Activated T-cell treated with anti-CD3 and anti-CD28 coated beads, Interleukin-2, amount 50 U/mL, for 72 hours (primary cell): ENCODE data around the gene TRABD2B. TPM values are rescaled to one million over a fixed set of nuclear protein-coding genes. Genes with fewer than 3 reads are reported as not detected.

Experiments used
- ATAC-seq, 2 donors: fragments of 150-1000 bp; cut with Tn5 transposase; replicated peaks in 1 of 2; 2 replicates each; pipeline ENCODE4 v1.10.0; 2021; ENCODE audit warnings: moderate library complexity in 2 of 2, mild to moderate bottlenecking in 1 of 2
- DNase-seq, 2 donors: peaks; one replicate each; pipeline ENCODE4 v3.0.0; 2021 to 2022; ENCODE audit warnings: mixed read lengths in 1 of 2
- H3K27ac Mint-ChIP-seq: one replicate; pipeline ENCODE4 v1.8.0; 2022; ENCODE audit warnings: mild to moderate bottlenecking, moderate library complexity, mixed read lengths
- H3K27me3 Mint-ChIP-seq: one replicate; pipeline ENCODE4 v1.8.0; 2022; ENCODE audit warnings: low read depth, mixed read lengths
- H3K36me3 Mint-ChIP-seq, 2 donors: one replicate each; pipeline ENCODE4 v1.8.0; 2022; ENCODE audit warnings: mixed read lengths in 2 of 2, mild to moderate bottlenecking in 1 of 2; ENCODE audit not compliant: insufficient read depth in 2 of 2
- H3K4me1 Mint-ChIP-seq: one replicate; pipeline ENCODE4 v1.8.0; 2022; ENCODE audit warnings: low read depth, mixed read lengths
- H3K4me3 Mint-ChIP-seq, 2 donors: one replicate each; pipeline ENCODE4 v1.8.0; 2022; ENCODE audit warnings: mild to moderate bottlenecking in 2 of 2, mixed read lengths in 2 of 2, moderate library complexity in 2 of 2
- H3K9me3 Mint-ChIP-seq, 2 donors: one replicate each; pipeline ENCODE4 v1.8.0; 2022; ENCODE audit warnings: mixed read lengths in 2 of 2
- total RNA-seq, 2 donors: library from RNA; stranded (reverse); gene quantifications; one replicate each; pipeline ENCODE4 v1.2.3, GENCODE V29; 2022

Gene TRABD2B
- not detected for total RNA-seq

DNA sequence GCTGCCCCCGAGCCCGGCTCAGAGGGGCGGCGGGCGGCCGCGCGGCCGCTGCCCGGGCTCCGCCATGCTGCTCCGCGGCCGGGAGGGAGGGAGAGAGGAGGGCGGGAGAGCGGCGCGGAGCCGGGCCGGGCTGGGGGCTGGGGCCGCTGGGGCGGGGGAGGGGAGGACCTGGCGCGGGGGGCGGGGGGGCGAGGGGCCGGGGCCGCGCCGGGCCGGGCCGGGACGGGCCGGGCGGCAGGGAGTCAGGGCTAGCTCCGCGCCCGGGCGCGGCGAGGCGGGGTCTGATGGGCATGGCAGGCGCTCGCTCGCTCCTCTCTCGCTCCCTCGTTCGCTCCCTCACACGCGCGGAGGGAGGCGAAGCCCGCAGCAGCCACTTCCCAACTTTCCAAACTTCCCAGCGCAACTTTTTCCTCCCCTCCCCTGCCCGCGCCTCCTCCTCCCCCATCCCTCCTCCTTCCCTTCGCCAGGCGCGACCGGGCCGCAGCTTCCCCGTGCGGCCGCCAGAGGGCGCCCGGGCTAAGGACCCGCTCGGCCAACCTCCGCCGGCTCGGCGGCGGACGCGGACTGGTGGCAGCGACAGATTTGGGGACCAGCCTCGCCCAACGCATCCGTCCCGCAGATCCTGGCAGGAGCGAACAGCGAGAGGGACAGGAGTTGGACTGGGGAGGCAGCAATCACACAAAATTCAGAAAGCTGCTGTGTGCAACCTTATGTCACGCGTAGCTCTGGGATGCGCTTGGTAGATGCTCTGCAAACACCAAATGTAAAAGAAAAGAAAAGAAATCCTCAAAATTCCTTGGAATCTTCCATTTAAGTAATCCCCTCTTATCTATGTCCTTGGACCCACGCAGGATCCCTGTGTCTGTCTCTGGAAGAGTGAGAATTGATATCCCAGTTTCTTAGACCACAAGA lies at the start of gene TRABD2B:
TRABD2B (minus strand) TSS at position 97 of the 912 bp plus-strand sequence.
- Mint-ChIP-seq H3K36me3 (peaks cover 0 to 2% of the 10 kb centered on the region in 2 donors), H3K27me3 (peaks cover 61% of the 10 kb centered on the region), H3K4me1 (no peaks in the 10 kb centered on the region), H3K27ac (no peak within 1 kb of the TSS), H3K9me3 (no peaks in the 10 kb centered on the region), H3K4me3 (peak within 1 kb of the TSS; percentile 61 to 79)
- peak; percentile 79 to 81 for ATAC-seq
- peak; percentile 67 to 80 for DNase-seq

DNA sequence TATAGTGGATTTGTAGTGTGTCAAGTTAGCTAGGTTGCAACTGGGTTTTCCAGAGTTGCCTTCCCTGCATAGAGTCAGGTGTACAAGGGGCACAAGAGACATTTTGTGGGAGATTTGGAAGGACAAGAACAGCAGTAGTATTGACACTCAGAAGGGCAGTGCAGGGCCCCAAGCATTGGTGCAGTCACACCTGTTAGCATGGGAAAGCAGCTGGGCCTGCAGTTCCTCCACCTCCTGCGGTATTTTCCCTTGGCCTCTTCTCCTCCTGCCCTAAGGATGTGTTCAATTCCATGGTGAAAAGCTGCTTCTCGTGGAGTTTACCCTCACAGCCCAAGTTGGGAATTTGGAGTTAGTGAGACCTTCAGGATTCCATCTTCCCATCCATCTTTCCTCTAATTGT lies 47.1 kb upstream of the TRABD2B start:
- peaks cover 7% of the 10 kb centered on the region for H3K27me3 Mint-ChIP-seq
- no peaks in the 10 kb centered on the region for H3K4me1 Mint-ChIP-seq
- H3K9me3 Mint-ChIP-seq: no peaks in the 10 kb centered on the region
- ATAC-seq (no peak), DNase-seq (no peak)
- H3K36me3 Mint-ChIP-seq: no peaks in the 10 kb centered on the region
- no peak overlapping the region for H3K4me3 Mint-ChIP-seq
- no peak overlapping the region for H3K27ac Mint-ChIP-seq

DNA sequence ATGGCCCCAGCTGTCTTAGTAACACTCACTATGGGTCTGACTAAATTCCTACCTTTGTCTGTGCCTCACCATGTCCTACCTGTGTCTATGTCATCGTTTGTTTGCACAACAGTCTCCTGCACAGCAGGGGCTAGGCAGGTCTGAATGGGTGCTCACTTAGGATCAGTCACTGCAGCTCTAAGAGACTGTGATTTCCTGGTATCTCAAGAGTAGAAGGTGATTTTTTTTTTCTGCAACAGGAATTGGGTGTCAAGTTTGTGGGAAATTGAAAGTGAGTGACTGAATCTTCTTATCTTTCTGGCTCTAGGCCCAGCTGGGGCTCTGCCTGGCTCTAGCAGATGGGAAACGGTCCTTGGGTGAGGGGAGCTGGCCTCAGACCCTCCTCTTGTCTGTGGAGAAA lies 46.4 kb upstream of the TRABD2B start:
- Mint-ChIP-seq H3K4me3 (no peak overlapping the region), H3K9me3 (no peaks in the 10 kb centered on the region), H3K36me3 (no peaks in the 10 kb centered on the region), H3K27me3 (peaks cover 7% of the 10 kb centered on the region), H3K27ac (no peak overlapping the region), H3K4me1 (no peaks in the 10 kb centered on the region)
- ATAC-seq (no peak), DNase-seq (no peak)

DNA sequence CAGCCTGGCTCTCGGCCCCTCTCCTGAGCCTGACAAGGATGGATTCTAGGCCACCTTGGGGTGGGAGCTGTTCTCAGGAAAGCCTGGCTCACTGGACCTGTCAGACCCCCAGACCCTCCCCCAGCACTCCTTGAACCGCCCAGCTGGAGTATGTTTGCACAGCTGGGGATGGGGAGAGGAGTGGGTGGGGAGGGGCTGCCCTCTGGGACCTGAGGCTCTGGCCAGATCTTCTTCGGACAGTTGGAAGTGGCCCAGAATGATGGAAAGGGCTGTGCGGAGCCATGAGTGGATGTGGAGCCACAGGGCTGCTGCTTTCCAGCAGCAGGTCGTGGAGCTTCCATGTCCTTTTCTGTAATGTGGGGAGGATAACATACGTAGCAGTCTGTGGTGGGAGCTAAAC lies 43.0 kb upstream of the TRABD2B start:
- H3K27ac Mint-ChIP-seq: no peak overlapping the region
- H3K9me3 Mint-ChIP-seq: no peaks in the 10 kb centered on the region
- no peak overlapping the region for H3K4me3 Mint-ChIP-seq
- ATAC-seq (no peak), DNase-seq (no peak)
- no peaks in the 10 kb centered on the region for H3K27me3 Mint-ChIP-seq
- H3K36me3 Mint-ChIP-seq: no peaks in the 10 kb centered on the region
- H3K4me1 Mint-ChIP-seq: no peaks in the 10 kb centered on the region

DNA sequence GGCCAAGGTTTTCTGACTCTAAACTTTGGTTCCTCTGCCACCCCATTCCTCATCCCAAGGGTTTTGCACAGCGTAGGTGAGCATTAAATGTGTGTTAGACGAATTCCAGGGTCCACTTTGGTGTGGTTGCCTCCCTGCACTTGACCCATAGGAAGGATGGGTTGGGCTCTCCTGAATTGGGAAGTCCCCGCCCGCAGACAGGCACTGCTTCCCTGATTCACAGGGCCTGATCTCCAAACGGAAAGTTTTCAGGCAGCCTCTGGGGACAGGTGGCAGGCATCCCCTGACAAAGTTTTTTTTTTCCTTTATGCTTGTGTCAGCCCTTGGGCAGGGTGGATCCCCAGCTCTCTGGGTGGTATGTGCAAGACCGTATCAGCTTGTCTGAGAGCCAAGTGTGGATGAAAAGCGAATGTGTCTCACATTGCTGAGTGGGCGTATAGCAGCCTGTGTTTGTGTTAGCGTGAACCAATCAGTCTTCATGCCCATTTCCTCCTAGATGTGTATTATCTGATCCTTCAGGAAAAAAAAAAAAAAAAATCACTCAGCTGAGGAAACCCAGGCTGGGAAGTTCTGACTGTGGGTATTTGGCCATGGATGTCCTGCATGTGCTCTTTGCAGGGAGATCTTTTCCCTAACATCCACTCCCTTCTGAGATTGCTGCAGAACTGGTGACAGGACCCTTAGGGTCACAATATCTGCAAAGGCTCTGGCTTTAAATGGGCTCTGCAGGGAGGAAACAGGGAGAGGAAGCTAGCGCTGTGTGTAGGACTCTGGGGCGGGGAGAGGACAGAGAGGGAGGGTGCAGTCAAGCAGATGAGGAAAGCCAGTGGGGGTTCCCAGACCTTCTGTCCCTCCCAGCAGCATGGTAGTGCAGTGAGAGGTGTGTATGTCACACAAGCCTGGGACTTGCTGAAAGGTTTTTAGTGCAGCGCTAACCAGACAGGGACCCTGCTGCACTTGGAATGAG lies 42.2 kb upstream of the TRABD2B start:
- no peaks in the 10 kb centered on the region for H3K9me3 Mint-ChIP-seq
- no peak overlapping the region for H3K4me3 Mint-ChIP-seq
- H3K36me3 Mint-ChIP-seq: no peaks in the 10 kb centered on the region
- DNase-seq (no peak), ATAC-seq (no peak)
- H3K27me3 Mint-ChIP-seq: no peaks in the 10 kb centered on the region
- no peaks in the 10 kb centered on the region for H3K4me1 Mint-ChIP-seq
- H3K27ac Mint-ChIP-seq: no peak overlapping the region

DNA sequence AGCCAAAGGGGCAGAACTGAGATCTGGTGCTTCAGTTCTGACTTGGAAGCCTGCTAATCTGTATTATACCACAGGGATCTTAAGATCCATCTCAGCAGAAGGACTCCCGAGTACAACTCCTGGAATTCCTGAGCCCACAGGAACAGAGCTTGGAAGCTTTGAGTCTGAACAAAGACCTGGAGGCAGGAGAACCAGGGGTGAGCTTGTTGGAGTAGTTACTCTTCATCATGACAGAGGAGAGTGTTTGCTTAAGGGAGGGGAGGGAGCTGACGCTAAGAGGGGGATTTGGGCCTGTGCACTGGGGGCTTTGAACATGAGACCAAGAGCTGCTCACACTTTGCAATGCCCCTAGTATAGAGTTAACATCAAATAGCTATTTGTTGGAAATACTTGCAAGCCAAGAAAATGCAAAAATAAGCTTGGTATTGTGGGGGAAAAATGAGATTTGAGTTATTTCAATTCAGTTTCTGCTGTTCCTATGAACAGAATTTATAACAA lies 41.1 kb upstream of the TRABD2B start:
- ATAC-seq (no peak), DNase-seq (no peak)
- H3K27ac Mint-ChIP-seq: no peak overlapping the region
- H3K9me3 Mint-ChIP-seq: no peaks in the 10 kb centered on the region
- no peaks in the 10 kb centered on the region for H3K36me3 Mint-ChIP-seq
- H3K4me1 Mint-ChIP-seq: no peaks in the 10 kb centered on the region
- no peak overlapping the region for H3K4me3 Mint-ChIP-seq
- no peaks in the 10 kb centered on the region for H3K27me3 Mint-ChIP-seq

DNA sequence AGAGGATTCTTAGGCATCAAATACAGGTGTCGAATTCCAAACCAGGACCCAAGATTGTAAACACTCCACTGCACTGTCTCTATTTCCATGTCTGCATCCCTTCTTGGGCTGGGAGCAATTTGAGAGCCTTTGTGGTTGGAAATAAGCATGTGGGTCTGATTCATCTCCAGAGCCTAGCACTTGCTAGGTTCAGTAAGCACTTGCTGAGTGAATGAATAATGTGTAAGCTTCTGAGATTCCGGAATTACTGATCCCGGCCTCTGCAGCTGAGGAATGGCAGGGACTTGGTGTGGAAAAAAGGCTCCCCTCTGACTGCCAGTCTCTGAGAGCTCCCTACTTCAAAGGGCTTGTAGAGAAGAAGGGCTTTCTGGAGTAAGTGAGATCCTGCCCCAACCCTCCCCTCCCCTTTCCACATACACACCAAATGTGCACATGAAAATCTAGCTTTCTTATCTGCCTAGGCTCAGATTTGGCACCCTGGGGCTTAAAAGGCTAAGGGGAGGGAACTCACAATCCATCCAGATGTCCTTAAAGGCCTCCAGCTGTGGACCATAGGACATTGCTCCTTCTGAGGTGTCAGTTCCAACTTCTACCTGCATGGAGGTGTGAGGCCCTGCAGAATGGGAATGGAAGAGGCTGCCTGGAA lies 39.6 kb upstream of the TRABD2B start:
- H3K36me3 Mint-ChIP-seq: no peaks in the 10 kb centered on the region
- H3K27ac Mint-ChIP-seq: no peak overlapping the region
- H3K4me3 Mint-ChIP-seq: no peak overlapping the region
- H3K27me3 Mint-ChIP-seq: no peaks in the 10 kb centered on the region
- H3K4me1 Mint-ChIP-seq: no peaks in the 10 kb centered on the region
- H3K9me3 Mint-ChIP-seq: no peaks in the 10 kb centered on the region
- ATAC-seq: no peak
- no peak for DNase-seq

DNA sequence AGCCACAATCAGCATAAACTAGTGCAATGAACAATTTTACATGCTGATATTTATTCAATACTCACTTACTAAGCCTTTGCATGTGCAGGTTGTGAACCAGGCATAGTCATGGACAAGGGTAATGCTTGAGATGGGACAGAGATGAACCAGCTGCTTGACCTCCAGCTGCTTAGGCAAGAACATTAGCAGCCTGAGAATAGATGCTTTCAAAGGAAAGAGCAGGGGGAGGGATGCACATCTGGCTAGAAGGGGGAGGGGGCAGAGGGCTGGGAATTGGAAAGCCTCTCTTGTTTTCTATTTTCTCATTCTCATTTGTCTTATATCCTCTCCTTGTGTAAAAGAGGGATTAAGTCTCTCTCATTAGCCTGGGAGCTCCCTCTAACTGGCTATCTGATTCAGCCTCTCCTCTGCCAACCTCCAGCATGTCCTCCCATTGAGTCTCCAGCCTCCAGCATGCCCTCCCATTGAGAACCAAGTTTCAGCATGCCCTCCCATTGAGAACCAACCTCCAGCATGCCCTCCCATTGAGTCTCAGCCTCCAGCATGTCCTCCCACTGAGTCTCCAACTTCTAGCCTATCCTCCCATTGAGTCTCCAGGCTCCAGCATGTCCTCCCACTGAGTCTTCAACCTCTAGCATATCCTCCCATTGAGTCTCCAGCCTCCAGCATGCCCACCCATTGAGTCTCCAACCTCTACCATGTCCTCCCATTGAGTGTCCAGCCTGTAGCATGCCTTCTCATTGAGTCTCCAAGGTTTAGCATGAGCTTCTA lies 38.4 kb upstream of the TRABD2B start:
- Mint-ChIP-seq H3K36me3 (no peaks in the 10 kb centered on the region), H3K4me1 (no peaks in the 10 kb centered on the region), H3K9me3 (no peaks in the 10 kb centered on the region), H3K27me3 (no peaks in the 10 kb centered on the region), H3K4me3 (no peak overlapping the region), H3K27ac (no peak overlapping the region)
- DNase-seq: no peak
- no peak for ATAC-seq

DNA sequence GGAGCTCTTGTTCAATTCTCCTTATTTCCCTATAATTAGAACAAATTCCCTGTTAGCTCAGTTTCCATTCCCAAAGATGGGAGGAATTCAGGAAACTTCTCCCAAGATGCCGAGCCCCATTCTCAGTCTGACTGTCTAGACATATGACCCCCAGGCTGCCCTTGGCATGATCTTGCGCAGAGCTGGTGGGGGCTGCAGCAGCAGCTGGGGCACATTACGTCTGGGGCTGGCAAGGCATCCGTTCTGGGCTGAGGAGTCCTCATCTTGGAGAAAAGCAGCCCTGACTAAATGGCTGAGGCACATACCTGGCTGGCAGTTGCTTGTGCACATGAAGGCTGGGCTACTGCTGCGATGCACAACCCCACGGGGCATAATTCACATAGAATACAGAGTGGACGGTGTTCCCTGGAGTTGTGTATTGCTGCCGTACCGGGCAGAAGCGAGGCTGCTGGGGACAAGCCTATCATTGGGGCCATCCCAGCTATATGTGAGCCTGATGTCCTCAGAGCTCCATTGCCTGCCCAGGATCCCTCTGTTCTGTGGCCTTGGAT lies 36.4 kb upstream of the TRABD2B start:
- no peak for ATAC-seq
- H3K4me3 Mint-ChIP-seq: no peak overlapping the region
- H3K27ac Mint-ChIP-seq: no peak overlapping the region

DNA sequence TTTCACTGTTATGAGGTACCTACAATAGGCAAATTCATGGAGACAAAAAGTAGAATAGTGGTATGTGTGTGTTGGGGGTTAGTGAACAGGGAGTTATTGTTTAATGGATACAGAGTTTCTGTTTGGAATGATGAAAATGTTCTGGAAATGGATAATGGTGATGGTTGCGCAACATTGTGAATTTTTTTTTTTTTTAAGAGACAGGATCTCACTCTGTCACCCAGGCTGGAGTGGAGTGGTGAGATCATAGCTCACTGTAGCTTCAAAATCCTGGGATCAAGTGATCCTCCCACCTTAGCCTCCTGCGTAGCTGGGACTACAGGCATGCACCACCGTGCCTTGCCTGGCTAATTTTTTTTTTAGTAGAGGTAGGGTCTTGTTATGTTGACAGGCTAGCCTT lies 34.5 kb upstream of the TRABD2B start:
- Mint-ChIP-seq H3K27me3 (no peaks in the 10 kb centered on the region), H3K9me3 (no peaks in the 10 kb centered on the region), H3K27ac (no peak overlapping the region), H3K36me3 (no peaks in the 10 kb centered on the region), H3K4me3 (no peak overlapping the region), H3K4me1 (no peaks in the 10 kb centered on the region)
- no peak for ATAC-seq
- DNase-seq: no peak

More for the DNA sequence above, 36.4 kb upstream of the TRABD2B start:
- Mint-ChIP-seq H3K27me3 (no peaks in the 10 kb centered on the region), H3K36me3 (no peaks in the 10 kb centered on the region), H3K4me1 (no peaks in the 10 kb centered on the region), H3K9me3 (no peaks in the 10 kb centered on the region)
- DNase-seq: no peak

DNA sequence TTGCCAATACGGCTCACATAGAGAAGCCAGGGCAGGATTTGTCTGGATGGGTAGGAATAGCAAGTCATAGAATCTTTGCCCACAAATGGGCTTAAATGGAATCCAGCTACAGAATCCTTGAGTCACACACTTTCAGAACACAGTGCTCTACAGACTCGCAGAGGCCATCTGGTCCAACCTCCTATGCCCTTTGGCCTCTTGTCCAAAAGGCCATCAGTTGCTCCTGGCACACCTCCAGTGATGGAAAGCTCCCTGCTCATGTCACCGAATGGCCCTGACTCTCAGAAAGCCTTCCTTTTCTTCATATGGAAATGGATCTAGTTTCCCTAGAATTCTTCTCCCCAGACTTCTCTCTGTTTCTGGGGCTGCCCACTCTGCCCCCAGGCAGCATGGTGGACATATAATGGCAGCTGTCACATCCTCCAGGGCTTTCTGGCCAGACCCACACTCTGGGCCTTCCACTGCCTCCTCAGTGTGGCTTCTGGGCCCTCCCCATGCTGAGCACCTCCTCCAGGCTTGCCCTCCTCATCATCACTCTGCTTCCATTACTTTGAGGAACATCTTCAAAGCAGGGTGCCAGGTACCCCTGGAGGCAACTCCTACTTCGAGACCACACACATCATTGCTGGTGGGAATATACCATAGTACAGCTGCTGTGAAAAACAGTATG lies 33.6 kb upstream of the TRABD2B start:
- Mint-ChIP-seq H3K27ac (no peak overlapping the region), H3K4me1 (no peaks in the 10 kb centered on the region), H3K4me3 (no peak overlapping the region), H3K27me3 (no peaks in the 10 kb centered on the region), H3K9me3 (no peaks in the 10 kb centered on the region), H3K36me3 (no peaks in the 10 kb centered on the region)
- DNase-seq (no peak), ATAC-seq (no peak)

DNA sequence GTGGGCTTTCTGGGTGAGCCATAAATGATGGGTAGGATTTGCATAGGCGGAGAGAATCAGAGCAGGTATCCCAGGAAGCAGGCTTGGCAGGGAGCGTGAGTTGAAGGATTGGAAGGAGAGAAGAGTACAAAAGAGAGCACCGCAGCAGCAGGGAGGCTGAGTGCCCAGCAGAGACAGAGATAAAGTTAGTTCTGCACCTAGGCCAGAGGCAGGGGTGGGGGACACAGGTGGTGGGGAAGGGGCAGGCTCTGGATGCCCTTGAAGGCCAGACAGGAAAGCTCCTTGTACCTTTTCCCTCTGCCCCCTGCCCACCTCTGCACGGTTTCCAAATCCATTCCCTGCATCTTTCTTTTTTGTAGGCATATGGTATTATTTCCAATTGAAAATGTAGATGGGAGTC lies 33.0 kb upstream of the TRABD2B start:
- H3K4me3 Mint-ChIP-seq: no peak overlapping the region
- no peaks in the 10 kb centered on the region for H3K36me3 Mint-ChIP-seq
- H3K27ac Mint-ChIP-seq: no peak overlapping the region
- no peak for DNase-seq
- ATAC-seq: no peak
- no peaks in the 10 kb centered on the region for H3K27me3 Mint-ChIP-seq
- no peaks in the 10 kb centered on the region for H3K4me1 Mint-ChIP-seq
- H3K9me3 Mint-ChIP-seq: no peaks in the 10 kb centered on the region
